K562 (cell line): ENCODE measurements around the gene GLP1R. TPM values are rescaled to one million over a fixed set of nuclear protein-coding genes. Genes with fewer than 3 reads are reported as not detected.
A peak's percentile ranks its signal among the peaks of the same experiment; 100 is the strongest.

ENCODE experiments used
- EGR1 ChIP-seq: fragments of 450-650 bp; conservative IDR thresholded peaks from 2 replicates; pipeline ENCODE4 v1.6.1; 2017; ENCODE audit warnings: mild to moderate bottlenecking
- ELF1 ChIP-seq: fragments of 200-800 bp; sonication (Bioruptor generic); IDR thresholded peaks from 2 replicates; pipeline ENCODE4 v1.6.1; 2016; ENCODE audit warnings: missing genetic modification characterization, missing compliant biosample characterization
- ETS2 ChIP-seq: IDR thresholded peaks from 2 replicates; pipeline ENCODE4 v1.6.1; 2016; ENCODE audit warnings: borderline replicate concordance, missing genetic modification characterization, mild to moderate bottlenecking, moderate library complexity, missing compliant biosample characterization; ENCODE audit not compliant: poor library complexity, severe bottlenecking
- ETV5 ChIP-seq: sonication (generic); formaldehyde crosslinking; IDR thresholded peaks from 2 replicates; pipeline ENCODE4 v1.4.0; 2020; ENCODE audit warnings: low read depth, mild to moderate bottlenecking, missing genetic modification reagents
- FIP1L1 ChIP-seq: fragments of 200-400 bp; formaldehyde crosslinking; IDR thresholded peaks from 2 replicates; pipeline ENCODE4 v1.6.1; 2018; ENCODE audit warnings: mild to moderate bottlenecking, low read depth, low read length; ENCODE audit not compliant: poor library complexity, severe bottlenecking
- GABPB1 ChIP-seq: sonication (generic); formaldehyde crosslinking; IDR thresholded peaks from 2 replicates; pipeline ENCODE4 v1.8.0; 2022; ENCODE audit warnings: mild to moderate bottlenecking, missing genetic modification reagents
- HLTF ChIP-seq: fragments of 450-650 bp; IDR thresholded peaks from 2 replicates; pipeline ENCODE4 v1.6.1; 2016
- HSF4 ChIP-seq: fragments of 250-450 bp; sonication (Bioruptor Pico); IDR thresholded peaks from 2 replicates; pipeline ENCODE4 v2.1.2; 2022; ENCODE audit warnings: mild to moderate bottlenecking, moderate library complexity, borderline replicate concordance
- IRF2 ChIP-seq: sonication (generic); formaldehyde crosslinking; IDR thresholded peaks from 2 replicates; pipeline ENCODE4 v1.8.1; 2022; ENCODE audit warnings: mild to moderate bottlenecking, missing genetic modification reagents
- JUNB ChIP-seq: fragments of 450-650 bp; formaldehyde crosslinking; conservative IDR thresholded peaks from 2 replicates; pipeline ENCODE4 v1.4.0; 2020; ENCODE audit warnings: mild to moderate bottlenecking
- NCOA1 ChIP-seq: fragments of 450-650 bp; IDR thresholded peaks from 2 replicates; pipeline ENCODE4 v1.6.1; 2016; ENCODE audit warnings: low read depth
- NR3C1 ChIP-seq: sonication (generic); formaldehyde crosslinking; IDR thresholded peaks from 2 replicates; pipeline ENCODE4 v1.8.1; 2022; ENCODE audit warnings: missing genetic modification reagents
- SRSF7 ChIP-seq: fragments of 200-400 bp; formaldehyde crosslinking; optimal IDR thresholded peaks from 2 replicates; pipeline ENCODE3; 2017; ENCODE audit warnings: mild to moderate bottlenecking, low read depth, low read length
- TAF1 ChIP-seq: IDR thresholded peaks from 2 replicates; pipeline ENCODE4 v1.6.1; 2011; ENCODE audit warnings: mild to moderate bottlenecking, low read length, moderate library complexity; ENCODE audit not compliant: insufficient read depth, control insufficient read depth, severe bottlenecking; ENCODE audit errors: extremely low read depth
- TOE1 ChIP-seq, 2 experiments: fragments of 450-650 bp in 1 of 2; sonication (generic) in 1 of 2; formaldehyde crosslinking in 1 of 2; IDR thresholded peaks; 2 replicates each; pipeline versions ENCODE4 v1.7.1 to v1.8.0; 2016 to 2022; ENCODE audit warnings: borderline replicate concordance in 2 of 2, mild to moderate bottlenecking in 2 of 2, antibody characterized with exemption in 1 of 2, inconsistent platforms in 1 of 2, low read depth in 1 of 2, missing genetic modification reagents in 1 of 2, moderate library complexity in 1 of 2
- TSC22D4 ChIP-seq: fragments of 450-650 bp; IDR thresholded peaks from 2 replicates; pipeline ENCODE4 v1.6.1; 2016; ENCODE audit warnings: missing genetic modification characterization, missing biosample characterization, control low read depth
- ZBTB7A ChIP-seq: IDR thresholded peaks from 2 replicates; pipeline ENCODE4 v1.6.1; 2011; ENCODE audit warnings: low read depth, mild to moderate bottlenecking, low read length, moderate library complexity, borderline replicate concordance; ENCODE audit not compliant: control insufficient read depth
- ZNF436 ChIP-seq: fragments of 250-450, 450-650 bp; sonication (Bioruptor Pico); formaldehyde crosslinking; IDR thresholded peaks from 2 replicates; pipeline ENCODE4 v1.7.0; 2020; ENCODE audit warnings: mild to moderate bottlenecking
- ZNF707 ChIP-seq: fragments of 250-450 bp; sonication (Bioruptor Pico); conservative IDR thresholded peaks from 2 replicates; pipeline ENCODE4 v1.8.0; 2022; ENCODE audit warnings: inconsistent platforms, mild to moderate bottlenecking, moderate library complexity
- ZNF75A ChIP-seq: fragments of 450-650 bp; formaldehyde crosslinking; IDR thresholded peaks from 2 replicates; pipeline ENCODE4 v1.4.0; 2020; ENCODE audit warnings: mild to moderate bottlenecking
- ZNF766 ChIP-seq: fragments of 200-800 bp; sonication (Bioruptor generic); conservative IDR thresholded peaks from 2 replicates; pipeline ENCODE4 v1.6.1; 2016; ENCODE audit warnings: missing genetic modification characterization, missing compliant biosample characterization
- polyA plus RNA-seq, 8 experiments: library from polyadenylated mRNA; depleted of rRNA in 4 of 8; stranded (reverse) in 5 of 8; unstranded in 3 of 8; fragments of >200 nt; fragmentation: Nextera tagmentation in 2 of 8; fragmentation: Illumina TruSeq in 1 of 8; extraction: Ambion mirVana in 2 of 8; extraction: Trizol in 1 of 8; gene quantifications; 2 replicates each; pipeline versions ENCODE4 v1.2.1 to v1.2.3, GENCODE V29; 2011 to 2014; ENCODE audit warnings: inconsistent platforms in 1 of 8, missing spikeins in 1 of 8
- total RNA-seq, 7 experiments: library from RNA; depleted of rRNA in 6 of 7; stranded (reverse); fragments of >200 nt in 6 of 7; fragmentation: Illumina TruSeq in 2 of 7; extraction: Trizol in 2 of 7; gene quantifications; 2 replicates each; pipeline versions ENCODE4 v1.2.1 to v1.2.3, GENCODE V29; 2011 to 2021; ENCODE audit warnings: low replicate concordance in 1 of 7
- TF ChIP-seq, protein P1 (sequence below): sonication (generic); formaldehyde crosslinking; IDR thresholded peaks from 2 replicates; pipeline ENCODE4 v1.5.0; 2020; ENCODE audit warnings: missing genetic modification reagents
- TF ChIP-seq, protein P2 (sequence below): fragments of 450-650 bp; IDR thresholded peaks from 2 replicates; pipeline ENCODE4 v1.6.1; 2018; ENCODE audit not compliant: partially characterized antibody

The GLP1R gene
- total and polyA plus RNA-seq, 9 of the 15 experiments (the other 6 are each of a cell fraction or from before 2014, with no cell fraction given) = not detected

DNA sequence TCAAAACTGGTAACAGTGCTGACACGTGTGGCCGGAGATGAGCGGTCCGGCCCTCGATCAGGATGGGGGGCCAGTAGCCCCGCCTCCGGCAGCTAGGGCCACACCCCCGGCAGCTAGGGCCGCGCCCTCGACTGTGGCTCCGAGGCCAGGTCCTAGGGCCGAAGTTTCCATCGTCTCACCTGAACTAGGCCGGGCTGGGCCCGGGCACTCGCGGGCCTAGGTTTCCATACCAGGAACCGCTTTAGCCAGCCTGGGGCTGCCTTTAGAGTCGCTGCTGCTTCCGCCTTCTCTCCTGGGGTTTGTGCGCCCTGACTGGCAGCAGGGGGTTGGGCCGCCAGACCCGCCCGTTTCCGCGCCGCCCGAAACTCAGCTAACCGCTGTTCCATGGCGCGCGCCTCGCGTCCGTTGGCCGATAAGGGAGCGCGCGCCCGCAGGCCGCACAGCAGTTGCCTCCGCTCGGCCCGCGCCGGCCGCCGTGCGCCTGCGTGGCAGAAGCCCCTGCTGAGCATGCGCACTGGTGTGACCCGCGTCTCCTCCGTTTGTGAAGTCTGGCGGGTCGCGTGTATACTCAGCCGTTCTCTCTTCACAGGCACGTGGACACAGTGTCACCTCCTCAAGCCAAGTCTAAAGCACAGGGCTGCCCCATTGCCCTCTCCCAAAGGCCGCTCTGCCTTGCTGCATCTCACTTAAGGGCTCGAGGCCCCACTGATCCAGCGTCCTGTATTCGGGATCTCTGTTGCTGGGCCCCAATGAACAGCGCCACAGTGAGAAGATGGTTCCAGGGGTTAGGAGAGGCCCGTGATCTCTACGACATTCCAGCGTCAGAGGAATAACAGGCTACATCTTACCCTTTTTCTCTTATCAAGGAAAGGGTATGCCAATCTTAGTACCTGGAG is 66.4 kb downstream of the GLP1R start, which contains the start of gene SAYSD1 (continued):
- TF ChIP-seq ELF1 (tag) (peak; percentile 47; the same call in 1 of the 2 replicates), SRSF7 (no peak), ZNF707 (CRISPR knock-in tag) (no peak), NCOA1 (peak; percentile 64; the same call in 1 of the 2 replicates), IRF2 (no peak), HLTF (peak; percentile 56; the same call in 1 of the 2 replicates), ZNF766 (CRISPR knock-in tag) (peak; percentile 92), HSF4 (CRISPR knock-in tag) (peak; percentile 50), ETS2 (no peak), ETV5 (CRISPR knock-in tag) (peak; percentile 60; the same call in 1 of the 2 replicates), ZNF75A (CRISPR knock-in tag) (no peak), TAF1 (peak; percentile 73), TSC22D4 (no peak), NR3C1 (peak; percentile 85), GABPB1 (CRISPR knock-in tag) (peak; percentile 80), JUNB (CRISPR knock-in tag) (no peak), EGR1 (no peak), ZBTB7A (peak; percentile 66; the same call in 1 of the 2 replicates), TOE1 (IDR thresholded peaks at IDR 0.05; ENCODE audit: borderline replicate concordance) (peak; percentile 95), TOE1 (CRISPR knock-in tag; IDR thresholded peaks at IDR 0.05; ENCODE audit: borderline replicate concordance, low read depth) (0 out of 2 replicates have a peak, but pooled peaks have one; percentile 62), ZNF436 (CRISPR knock-in tag) (no peak), FIP1L1 (peak; percentile 80)
- TF ChIP-seq, protein P1, sequence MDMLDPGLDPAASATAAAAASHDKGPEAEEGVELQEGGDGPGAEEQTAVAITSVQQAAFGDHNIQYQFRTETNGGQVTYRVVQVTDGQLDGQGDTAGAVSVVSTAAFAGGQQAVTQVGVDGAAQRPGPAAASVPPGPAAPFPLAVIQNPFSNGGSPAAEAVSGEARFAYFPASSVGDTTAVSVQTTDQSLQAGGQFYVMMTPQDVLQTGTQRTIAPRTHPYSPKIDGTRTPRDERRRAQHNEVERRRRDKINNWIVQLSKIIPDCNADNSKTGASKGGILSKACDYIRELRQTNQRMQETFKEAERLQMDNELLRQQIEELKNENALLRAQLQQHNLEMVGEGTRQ (CRISPR knock-in tag) = peak; percentile 16; the same call in 1 of the 2 replicates
- TF ChIP-seq, protein P2, sequence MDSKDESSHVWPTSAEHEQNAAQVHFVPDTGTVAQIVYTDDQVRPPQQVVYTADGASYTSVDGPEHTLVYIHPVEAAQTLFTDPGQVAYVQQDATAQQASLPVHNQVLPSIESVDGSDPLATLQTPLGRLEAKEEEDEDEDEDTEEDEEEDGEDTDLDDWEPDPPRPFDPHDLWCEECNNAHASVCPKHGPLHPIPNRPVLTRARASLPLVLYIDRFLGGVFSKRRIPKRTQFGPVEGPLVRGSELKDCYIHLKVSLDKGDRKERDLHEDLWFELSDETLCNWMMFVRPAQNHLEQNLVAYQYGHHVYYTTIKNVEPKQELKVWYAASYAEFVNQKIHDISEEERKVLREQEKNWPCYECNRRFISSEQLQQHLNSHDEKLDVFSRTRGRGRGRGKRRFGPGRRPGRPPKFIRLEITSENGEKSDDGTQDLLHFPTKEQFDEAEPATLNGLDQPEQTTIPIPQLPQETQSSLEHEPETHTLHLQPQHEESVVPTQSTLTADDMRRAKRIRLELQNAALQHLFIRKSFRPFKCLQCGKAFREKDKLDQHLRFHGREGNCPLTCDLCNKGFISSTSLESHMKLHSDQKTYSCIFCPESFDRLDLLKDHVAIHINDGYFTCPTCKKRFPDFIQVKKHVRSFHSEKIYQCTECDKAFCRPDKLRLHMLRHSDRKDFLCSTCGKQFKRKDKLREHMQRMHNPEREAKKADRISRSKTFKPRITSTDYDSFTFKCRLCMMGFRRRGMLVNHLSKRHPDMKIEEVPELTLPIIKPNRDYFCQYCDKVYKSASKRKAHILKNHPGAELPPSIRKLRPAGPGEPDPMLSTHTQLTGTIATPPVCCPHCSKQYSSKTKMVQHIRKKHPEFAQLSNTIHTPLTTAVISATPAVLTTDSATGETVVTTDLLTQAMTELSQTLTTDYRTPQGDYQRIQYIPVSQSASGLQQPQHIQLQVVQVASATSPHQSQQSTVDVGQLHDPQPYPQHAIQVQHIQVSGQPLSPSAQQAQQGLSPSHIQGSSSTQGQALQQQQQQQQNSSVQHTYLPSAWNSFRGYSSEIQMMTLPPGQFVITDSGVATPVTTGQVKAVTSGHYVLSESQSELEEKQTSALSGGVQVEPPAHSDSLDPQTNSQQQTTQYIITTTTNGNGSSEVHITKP = peak; percentile 48
